Effector memory CD4-positive, alpha-beta T cell (primary cell): ENCODE results near the gene TSTD2.

Experiments
- DNase-seq, 3 donors: peaks; one replicate each; pipeline ENCODE4 v3.0.0-alpha.2; 2020
- H3K27ac ChIP-seq: 2 replicates; pipeline ENCODE4 v1.7.0; 2013; ENCODE audit warnings: mild to moderate bottlenecking, low read length, moderate library complexity; ENCODE audit not compliant: insufficient read depth, poor library complexity, severe bottlenecking
- H3K27me3 ChIP-seq: replicated peaks from 2 replicates; pipeline ENCODE4 v1.7.0; 2013; ENCODE audit warnings: mild to moderate bottlenecking, low read length; ENCODE audit not compliant: insufficient read depth, control insufficient read depth, poor library complexity, severe bottlenecking
- H3K36me3 ChIP-seq: 2 replicates; pipeline ENCODE4 v1.7.0; 2013; ENCODE audit warnings: mild to moderate bottlenecking, low read length, moderate library complexity; ENCODE audit not compliant: control insufficient read depth, insufficient read depth
- H3K4me1 ChIP-seq: 2 replicates; pipeline ENCODE4 v1.7.0; 2013; ENCODE audit warnings: low read length, mild to moderate bottlenecking; ENCODE audit not compliant: control insufficient read depth, insufficient read depth, poor library complexity, severe bottlenecking
- H3K4me3 ChIP-seq: 2 replicates; pipeline ENCODE4 v1.7.0; 2013; ENCODE audit warnings: low read length, low read depth, mild to moderate bottlenecking; ENCODE audit not compliant: insufficient read depth, poor library complexity, severe bottlenecking
- H3K9me3 ChIP-seq: 2 replicates; pipeline ENCODE4 v1.7.0; 2013; ENCODE audit warnings: mild to moderate bottlenecking, low read length, moderate library complexity; ENCODE audit not compliant: control insufficient read depth

Gene TSTD2

DNA sequence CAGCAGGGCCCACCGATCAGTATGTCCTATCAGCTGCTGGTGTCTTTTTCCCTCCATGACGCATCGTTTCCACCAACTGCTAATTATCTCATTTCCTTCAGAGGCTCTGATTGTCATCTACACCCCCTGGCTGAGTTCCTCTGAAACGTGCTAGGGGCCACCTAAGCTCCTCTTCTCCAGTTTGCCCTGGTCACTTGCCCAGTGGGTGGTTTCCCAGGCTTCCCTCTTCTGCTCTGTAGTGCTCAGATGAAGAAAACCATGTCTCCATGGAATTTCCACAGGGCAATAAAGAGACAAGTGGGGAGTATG is 65.3 kb downstream of the TSTD2 start:
- H3K36me3 ChIP-seq: no peaks in the 10 kb centered on the region
- DNase-seq: no peak
- no peaks in the 10 kb centered on the region for H3K27me3 ChIP-seq

DNA sequence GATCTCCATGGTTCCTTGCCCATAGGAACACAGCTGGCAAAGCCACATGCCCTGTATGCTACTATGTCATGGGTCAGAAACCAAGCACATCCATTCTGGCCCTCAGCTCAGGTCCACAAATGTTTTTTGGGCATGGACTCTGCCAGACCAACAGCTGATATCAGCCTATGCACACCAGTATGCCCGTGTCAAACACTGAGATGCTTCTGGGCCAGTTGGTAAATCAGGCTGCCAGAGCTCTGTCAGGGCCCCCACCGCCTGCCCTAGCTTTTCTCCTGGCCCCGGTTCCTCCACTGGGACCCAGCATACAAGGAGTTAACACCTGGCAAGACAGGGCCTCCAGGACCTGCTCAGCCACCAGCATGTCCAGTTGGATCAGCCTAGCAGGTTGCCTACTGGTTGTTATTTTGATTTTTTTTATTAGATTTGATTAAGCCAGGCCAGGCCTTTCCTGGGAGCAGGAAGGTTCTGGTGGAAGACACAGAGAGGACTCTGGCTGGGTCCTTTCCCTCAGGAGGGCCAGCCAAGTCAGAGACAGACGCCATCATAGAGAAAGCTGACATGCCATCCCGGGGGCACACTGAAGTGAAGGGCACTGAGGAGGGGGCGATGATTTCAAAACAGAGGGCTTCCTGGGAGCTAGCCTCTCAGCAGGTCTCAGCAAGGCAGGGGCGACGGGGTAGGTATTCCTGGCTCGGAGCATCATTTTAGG is 65.8 kb downstream of the TSTD2 start:
- Histone ChIP-seq H3K36me3 (no peaks in the 10 kb centered on the region), H3K9me3 (no peaks in the 10 kb centered on the region), H3K27me3 (no peaks in the 10 kb centered on the region), H3K27ac (no peak overlapping the region), H3K4me3 (no peak overlapping the region), H3K4me1 (no peaks in the 10 kb centered on the region)
- DNase-seq: no peak

More for the DNA sequence above, 65.3 kb downstream of the TSTD2 start:
- Histone ChIP-seq H3K4me3 (no peak overlapping the region), H3K9me3 (no peaks in the 10 kb centered on the region), H3K4me1 (no peaks in the 10 kb centered on the region), H3K27ac (no peak overlapping the region)

DNA sequence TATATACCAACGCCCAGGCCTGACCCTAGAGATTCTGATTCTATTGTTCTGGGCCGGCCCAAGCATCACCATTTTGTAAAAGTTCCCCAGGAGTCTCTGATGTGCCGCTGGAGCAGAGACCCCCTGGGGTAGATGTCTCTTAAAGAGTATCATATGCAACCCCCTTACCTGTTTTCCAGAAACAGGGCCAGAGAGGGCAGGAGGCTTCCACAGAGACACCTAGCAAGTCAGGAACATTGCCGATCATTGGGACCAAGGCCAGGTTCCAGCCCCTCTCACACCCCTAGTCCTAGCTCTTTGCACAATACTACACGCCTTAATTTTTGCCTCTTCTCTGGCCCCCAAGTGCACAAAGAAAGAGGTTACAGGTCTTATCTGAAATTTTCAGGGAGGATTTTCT is 67.9 kb downstream of the TSTD2 start:
- no peak for DNase-seq
- no peaks in the 10 kb centered on the region for H3K36me3 ChIP-seq
- no peak overlapping the region for H3K27ac ChIP-seq
- H3K4me1 ChIP-seq: no peaks in the 10 kb centered on the region
- no peaks in the 10 kb centered on the region for H3K9me3 ChIP-seq
- H3K27me3 ChIP-seq: no peaks in the 10 kb centered on the region
- H3K4me3 ChIP-seq: no peak overlapping the region

DNA sequence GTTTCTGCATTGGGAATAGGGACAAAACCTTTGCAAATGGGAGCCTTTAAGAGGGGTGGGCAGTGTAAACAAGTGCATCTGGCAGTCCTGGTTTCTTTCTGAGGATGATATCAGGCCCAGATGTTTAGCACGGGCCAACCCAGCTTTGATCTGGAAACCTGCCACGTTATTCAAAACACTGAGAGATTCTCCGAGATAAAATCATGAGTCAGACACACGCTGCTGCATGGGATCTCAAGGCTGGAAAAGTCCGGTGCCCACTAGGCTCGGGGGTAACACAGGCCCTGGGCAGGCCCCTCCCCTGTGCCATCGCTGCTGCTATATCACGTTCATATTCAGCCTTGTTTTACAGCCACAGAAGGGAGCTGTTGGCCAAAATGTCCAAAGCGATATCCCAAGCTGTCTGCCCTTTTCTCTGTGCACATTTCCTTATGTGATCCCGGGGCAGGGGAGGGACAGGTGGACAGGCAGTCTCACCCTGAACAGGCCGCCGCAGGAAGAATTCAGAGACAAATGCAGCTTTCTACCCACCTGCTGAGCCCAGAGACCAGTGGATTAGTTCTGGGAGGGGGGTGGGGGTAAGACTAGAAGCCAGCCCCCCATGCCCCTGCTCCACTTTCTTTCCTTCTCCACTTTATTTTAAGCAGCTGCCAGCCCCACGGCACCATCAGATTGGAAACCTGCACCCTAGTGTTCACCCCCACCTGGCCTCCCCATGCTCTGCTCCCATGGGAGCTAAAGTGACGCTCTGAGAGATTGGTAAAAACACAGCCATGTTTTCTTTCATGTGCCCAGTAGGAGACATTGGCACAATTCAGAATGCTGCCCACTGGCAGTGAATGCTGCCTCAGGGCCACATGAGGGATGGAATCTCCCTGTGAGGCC is 68.6 kb downstream of the TSTD2 start:
- Histone ChIP-seq H3K27ac (no peak overlapping the region), H3K36me3 (no peaks in the 10 kb centered on the region), H3K9me3 (no peaks in the 10 kb centered on the region), H3K4me3 (no peak overlapping the region), H3K27me3 (no peaks in the 10 kb centered on the region), H3K4me1 (no peaks in the 10 kb centered on the region)
- DNase-seq: no peak

DNA sequence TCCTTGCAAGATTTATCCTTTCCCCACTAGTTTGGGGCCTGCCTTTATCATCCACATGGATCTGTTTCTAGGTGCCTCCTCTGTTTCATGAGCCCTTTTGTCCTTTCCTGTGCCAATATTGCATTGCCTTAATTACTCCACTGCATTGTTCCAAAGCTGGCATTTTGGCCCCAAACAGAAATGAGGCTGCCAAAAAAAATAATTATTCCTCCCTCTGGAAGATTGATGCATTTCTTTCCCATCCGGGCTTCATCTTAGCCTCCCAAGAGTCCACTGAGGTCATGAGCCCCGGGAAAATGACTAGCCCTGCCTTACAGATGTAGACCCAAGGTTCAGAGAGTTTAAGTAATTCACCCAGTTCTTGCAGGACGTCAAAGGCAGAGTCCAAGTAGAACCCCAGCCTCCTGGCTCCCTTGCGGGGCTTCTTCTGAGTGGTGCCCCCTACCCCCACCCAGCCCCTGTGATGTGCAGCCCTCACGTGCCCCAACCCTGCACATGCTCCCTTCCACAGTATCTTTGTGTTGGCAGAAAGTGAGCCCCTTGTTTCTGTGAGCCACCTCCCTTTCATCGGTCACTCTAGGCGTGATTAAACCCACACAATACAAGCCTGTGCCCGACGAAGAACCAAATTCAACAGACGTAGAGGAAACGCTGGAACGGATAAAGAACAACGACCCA is 69.6 kb downstream of the TSTD2 start:
- H3K27me3 ChIP-seq: no peaks in the 10 kb centered on the region
- no peak overlapping the region for H3K4me3 ChIP-seq
- H3K9me3 ChIP-seq: no peaks in the 10 kb centered on the region
- H3K36me3 ChIP-seq: no peaks in the 10 kb centered on the region
- H3K4me1 ChIP-seq: no peaks in the 10 kb centered on the region
- DNase-seq: no peak
- no peak overlapping the region for H3K27ac ChIP-seq

DNA sequence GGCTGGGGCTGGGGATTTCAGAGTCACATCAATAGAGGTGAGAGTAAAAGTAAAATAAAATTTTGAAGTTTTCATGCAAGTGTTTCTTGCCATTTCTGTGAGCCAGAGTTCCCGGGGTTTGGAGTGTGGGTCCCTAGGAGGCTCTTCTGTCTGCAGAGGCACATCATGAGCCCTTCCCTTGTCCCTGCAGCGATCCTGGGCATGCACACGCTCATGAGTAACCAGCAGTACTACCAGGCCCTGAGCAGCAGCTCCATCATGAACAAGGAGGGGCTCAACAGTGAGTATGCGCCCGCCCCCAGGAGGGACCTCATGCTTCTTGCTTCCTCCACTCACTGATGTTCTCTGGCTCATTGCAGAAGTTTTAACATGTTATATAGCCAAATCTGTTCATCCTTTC is 70.6 kb downstream of the TSTD2 start:
- H3K27ac ChIP-seq: no peak overlapping the region
- H3K9me3 ChIP-seq: no peaks in the 10 kb centered on the region
- H3K4me1 ChIP-seq: no peaks in the 10 kb centered on the region
- H3K27me3 ChIP-seq: no peaks in the 10 kb centered on the region
- no peaks in the 10 kb centered on the region for H3K36me3 ChIP-seq
- DNase-seq: no peak
- no peak overlapping the region for H3K4me3 ChIP-seq

DNA sequence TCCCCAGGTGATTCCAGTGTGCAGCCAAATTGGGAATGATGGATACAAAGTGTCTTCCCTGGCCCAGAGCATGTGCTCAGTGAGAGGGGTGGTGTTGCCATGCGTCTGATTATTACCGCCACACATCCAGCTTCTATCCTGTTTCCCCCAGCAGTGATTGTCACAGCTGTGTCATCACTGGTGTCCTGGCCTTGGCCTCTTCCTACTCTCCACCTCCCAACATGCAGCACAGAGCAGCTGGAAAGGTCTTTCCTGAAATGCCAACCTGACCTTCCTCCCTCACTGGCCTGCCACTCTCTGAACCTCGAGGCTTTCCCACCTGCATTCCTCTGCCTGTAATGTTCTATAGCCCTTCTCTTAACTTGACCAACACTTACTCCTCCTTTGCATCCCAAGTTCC is 71.7 kb downstream of the TSTD2 start:
- Histone ChIP-seq H3K9me3 (no peaks in the 10 kb centered on the region), H3K36me3 (no peaks in the 10 kb centered on the region), H3K4me3 (no peak overlapping the region), H3K27ac (no peak overlapping the region), H3K27me3 (no peaks in the 10 kb centered on the region), H3K4me1 (no peaks in the 10 kb centered on the region)
- DNase-seq: no peak

DNA sequence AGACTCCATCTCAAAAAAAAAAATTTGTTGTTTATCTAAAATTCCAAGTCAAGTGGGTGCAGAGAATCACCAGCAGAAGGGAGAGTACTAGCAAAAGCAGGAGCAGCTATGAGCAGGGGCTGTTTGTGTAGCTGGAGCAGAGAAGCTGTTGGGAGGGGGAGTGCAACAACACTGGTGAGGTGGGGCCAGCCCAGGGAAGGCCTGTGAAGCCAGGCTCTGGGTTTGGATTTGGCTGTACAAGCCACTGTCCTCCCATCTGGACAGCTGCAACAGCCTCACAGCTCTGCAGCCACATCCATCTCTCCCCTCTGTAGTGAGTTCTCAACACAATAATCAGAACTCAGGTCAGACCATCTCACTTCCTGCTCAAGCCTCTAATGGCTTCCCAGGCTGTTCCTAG is 72.3 kb downstream of the TSTD2 start:
- Histone ChIP-seq H3K9me3 (no peaks in the 10 kb centered on the region), H3K4me1 (no peaks in the 10 kb centered on the region), H3K27ac (no peak overlapping the region), H3K27me3 (no peaks in the 10 kb centered on the region), H3K4me3 (no peak overlapping the region), H3K36me3 (no peaks in the 10 kb centered on the region)
- DNase-seq: no peak

DNA sequence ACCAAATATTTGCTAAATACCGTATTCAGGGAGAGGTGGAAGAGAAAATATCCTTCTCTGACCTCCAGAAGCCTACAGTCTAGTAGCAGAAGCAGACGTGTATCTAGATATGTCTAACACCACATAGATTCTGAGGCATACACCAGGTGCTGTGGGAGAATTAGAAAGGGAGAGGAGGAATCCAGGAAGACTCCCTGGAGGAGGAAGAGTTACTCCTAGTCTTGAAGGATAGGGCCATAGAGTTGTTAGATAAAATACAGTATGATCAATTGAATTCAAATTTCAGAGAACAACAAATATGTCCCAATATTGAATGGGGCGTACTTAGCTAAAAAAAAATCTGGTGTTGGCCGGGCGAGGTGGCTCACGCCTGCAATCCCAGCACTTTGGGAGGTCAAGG is 73.0 kb downstream of the TSTD2 start:
- Histone ChIP-seq H3K4me1 (no peaks in the 10 kb centered on the region), H3K9me3 (no peaks in the 10 kb centered on the region), H3K4me3 (no peak overlapping the region), H3K36me3 (no peaks in the 10 kb centered on the region), H3K27me3 (no peaks in the 10 kb centered on the region), H3K27ac (no peak overlapping the region)
- DNase-seq: no peak

DNA sequence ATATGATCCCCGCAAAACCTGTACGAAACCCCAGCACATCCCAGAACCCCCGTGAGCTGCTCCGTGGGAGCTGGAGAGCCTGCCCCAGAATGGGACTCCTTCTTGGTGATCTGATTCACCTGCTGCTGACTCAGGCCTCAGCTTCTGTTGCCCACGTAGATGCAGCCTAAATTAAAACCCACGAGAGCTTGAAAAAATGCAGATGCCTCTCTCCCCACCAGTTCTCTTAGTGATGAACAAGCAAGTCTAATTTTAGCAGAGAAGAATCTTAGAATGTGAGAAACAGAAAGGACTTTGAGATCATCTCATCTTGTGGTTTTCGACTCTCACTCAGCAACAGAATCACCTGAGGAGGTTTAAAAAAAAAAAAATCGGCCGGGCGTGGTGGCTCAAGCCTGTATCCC is 74.1 kb downstream of the TSTD2 start:
- H3K36me3 ChIP-seq: no peaks in the 10 kb centered on the region
- H3K9me3 ChIP-seq: no peaks in the 10 kb centered on the region
- DNase-seq: no peak

More for the DNA sequence above, 74.1 kb downstream of the TSTD2 start:
- H3K27ac ChIP-seq: no peak overlapping the region
- H3K27me3 ChIP-seq: no peaks in the 10 kb centered on the region
- no peak overlapping the region for H3K4me3 ChIP-seq
- no peaks in the 10 kb centered on the region for H3K4me1 ChIP-seq
